Neural cell (in vitro differentiated cells): ENCODE results near the gene SLC10A3. TPM values are rescaled to one million over a fixed set of nuclear protein-coding genes. Genes with fewer than 3 reads are reported as not detected.

Source experiments
- H2AFZ ChIP-seq: fragments of 200-600, 300-800 bp; sonication (generic), shearing (Covaris generic); 2 replicates; pipeline ENCODE4 v1.6.0; 2014; ENCODE audit warnings: low read depth, mild to moderate bottlenecking, antibody characterized with exemption, low read length, moderate library complexity
- H3F3A ChIP-seq: fragments of 200-600 bp; shearing (Covaris generic); 2 replicates; pipeline ENCODE4 v1.6.1; 2016; ENCODE audit warnings: mild to moderate bottlenecking, moderate library complexity, mixed read lengths, antibody characterized with exemption, low read length; ENCODE audit not compliant: insufficient read depth, poor library complexity, severe bottlenecking
- H3K27ac ChIP-seq: fragments of 200-600, 300-800 bp; sonication (generic), shearing (Covaris generic); 2 replicates; pipeline ENCODE4 v1.5.1; 2014; ENCODE audit warnings: mild to moderate bottlenecking, low read length, moderate library complexity
- H3K27me3 ChIP-seq: fragments of 300-800, 200-600 bp; sonication (generic), shearing (Covaris generic); 2 replicates; pipeline ENCODE4 v1.6.0; 2014; ENCODE audit warnings: mild to moderate bottlenecking, low read depth, low read length, moderate library complexity; ENCODE audit not compliant: insufficient read depth
- H3K36me3 ChIP-seq: fragments of 300-800, 200-600 bp; sonication (generic), shearing (Covaris generic); 2 replicates; pipeline ENCODE4 v1.5.1; 2014; ENCODE audit warnings: mild to moderate bottlenecking, antibody characterized with exemption, low read length, moderate library complexity; ENCODE audit not compliant: insufficient read depth
- H3K4me2 ChIP-seq: fragments of 300-800, 200-600 bp; sonication (generic), shearing (Covaris generic); 2 replicates; pipeline ENCODE4 v1.6.0; 2014; ENCODE audit warnings: mild to moderate bottlenecking, low read length
- H3K4me3 ChIP-seq: fragments of 300-800, 200-600 bp; sonication (generic), shearing (Covaris generic); 2 replicates; pipeline ENCODE4 v1.5.1; 2014; ENCODE audit warnings: mild to moderate bottlenecking, low read length, moderate library complexity
- H3K79me2 ChIP-seq: fragments of 200-600 bp; shearing (Covaris generic); replicated peaks from 2 replicates; pipeline ENCODE4 v1.6.0; 2014; ENCODE audit warnings: mild to moderate bottlenecking, low read length, moderate library complexity; ENCODE audit not compliant: insufficient read depth
- H3K9ac ChIP-seq: fragments of 300-800, 200-600 bp; sonication (generic), shearing (Covaris generic); 2 replicates; pipeline ENCODE4 v1.6.1; 2016; ENCODE audit warnings: mild to moderate bottlenecking, low read length, mixed read lengths
- H3K9me2 ChIP-seq: fragments of 200-600 bp; shearing (Covaris generic); 2 replicates; pipeline ENCODE4 v1.6.1; 2016; ENCODE audit warnings: mild to moderate bottlenecking, low read length, mixed read lengths; ENCODE audit not compliant: insufficient read depth
- H3K9me3 ChIP-seq: fragments of 200-600, 300-800 bp; sonication (generic), shearing (Covaris generic); 2 replicates; pipeline ENCODE4 v1.6.1; 2016; ENCODE audit warnings: mild to moderate bottlenecking, mixed run types, low read length, moderate library complexity, mixed read lengths
- H4K20me1 ChIP-seq: fragments of 200-600 bp; shearing (Covaris generic); 2 replicates; pipeline ENCODE4 v1.6.1; 2016; ENCODE audit warnings: mild to moderate bottlenecking, mixed run types; ENCODE audit not compliant: insufficient read depth
- EP300 ChIP-seq: fragments of 450-650 bp; conservative IDR thresholded peaks from 2 replicates; pipeline ENCODE4 v1.6.1; 2014; ENCODE audit warnings: antibody characterized with exemption, mild to moderate bottlenecking, moderate library complexity; ENCODE audit not compliant: poor library complexity, severe bottlenecking
- EZH2 ChIP-seq: fragments of 200-600, 300-800 bp; shearing (Covaris generic), sonication (generic); IDR thresholded peaks from 2 replicates; pipeline ENCODE4 v1.6.1; 2014; ENCODE audit warnings: antibody characterized with exemption, low read length, borderline replicate concordance, mild to moderate bottlenecking; ENCODE audit not compliant: insufficient read depth, poor library complexity, severe bottlenecking
- MXI1 ChIP-seq: fragments of 450-650 bp; conservative IDR thresholded peaks from 2 replicates; pipeline ENCODE4 v1.6.1; 2014; ENCODE audit warnings: antibody characterized with exemption, mild to moderate bottlenecking; ENCODE audit not compliant: poor library complexity, severe bottlenecking
- POLR2AphosphoS5 ChIP-seq: IDR thresholded peaks from 2 replicates; pipeline ENCODE4 v1.6.1; 2012
- RAD21 ChIP-seq: fragments of 450-650 bp; conservative IDR thresholded peaks from 2 replicates; pipeline ENCODE4 v1.6.1; 2014; ENCODE audit warnings: antibody characterized with exemption, mild to moderate bottlenecking, moderate library complexity
- REST ChIP-seq: IDR thresholded peaks from 2 replicates; pipeline ENCODE4 v1.6.1; 2012; ENCODE audit warnings: borderline replicate concordance
- SMC3 ChIP-seq: fragments of 450-650 bp; conservative IDR thresholded peaks from 2 replicates; pipeline ENCODE4 v1.6.1; 2014; ENCODE audit warnings: antibody characterized with exemption, mild to moderate bottlenecking, moderate library complexity; ENCODE audit not compliant: poor library complexity
- TAF1 ChIP-seq: IDR thresholded peaks from 2 replicates; pipeline ENCODE4 v1.6.1; 2012; ENCODE audit warnings: low read depth
- polyA plus RNA-seq: library from polyadenylated mRNA; depleted of rRNA; stranded (reverse); fragments of >200 nt; gene quantifications from 2 replicates; pipeline ENCODE4 v1.2.3, GENCODE V29; 2014
- TF ChIP-seq, protein P1 (sequence below): fragments of 450-650 bp; IDR thresholded peaks from 2 replicates; pipeline ENCODE4 v1.5.1; 2014; ENCODE audit warnings: antibody characterized with exemption, mild to moderate bottlenecking, moderate library complexity; ENCODE audit not compliant: poor library complexity, severe bottlenecking

The SLC10A3 gene
- polyA plus RNA-seq, 1 donor from 2014 or later = 2.7 TPM

GRCh38 chrX:154448484-154448883 lies 41.9 kb downstream of the SLC10A3 start:
- no peaks in the 10 kb centered on the region for H3K27me3 ChIP-seq
- no peaks in the 10 kb centered on the region for H4K20me1 ChIP-seq
- H3F3A ChIP-seq = no peaks in the 10 kb centered on the region
- H3K79me2 ChIP-seq = peaks cover 4% of the 10 kb centered on the region
- H3K36me3 ChIP-seq = no peaks in the 10 kb centered on the region
- H3K4me2 ChIP-seq = no peak overlapping the region
- H3K9me2 ChIP-seq = no peaks in the 10 kb centered on the region
- no peak overlapping the region for H3K9ac ChIP-seq
- no peak overlapping the region for H2AFZ ChIP-seq
- TF ChIP-seq RAD21 (no peak), EP300 (no peak), MXI1 (no peak), TAF1 (no peak), SMC3 (no peak), REST (no peak), POLR2AphosphoS5 (no peak), EZH2 (no peak)
- TF ChIP-seq, protein P1, sequence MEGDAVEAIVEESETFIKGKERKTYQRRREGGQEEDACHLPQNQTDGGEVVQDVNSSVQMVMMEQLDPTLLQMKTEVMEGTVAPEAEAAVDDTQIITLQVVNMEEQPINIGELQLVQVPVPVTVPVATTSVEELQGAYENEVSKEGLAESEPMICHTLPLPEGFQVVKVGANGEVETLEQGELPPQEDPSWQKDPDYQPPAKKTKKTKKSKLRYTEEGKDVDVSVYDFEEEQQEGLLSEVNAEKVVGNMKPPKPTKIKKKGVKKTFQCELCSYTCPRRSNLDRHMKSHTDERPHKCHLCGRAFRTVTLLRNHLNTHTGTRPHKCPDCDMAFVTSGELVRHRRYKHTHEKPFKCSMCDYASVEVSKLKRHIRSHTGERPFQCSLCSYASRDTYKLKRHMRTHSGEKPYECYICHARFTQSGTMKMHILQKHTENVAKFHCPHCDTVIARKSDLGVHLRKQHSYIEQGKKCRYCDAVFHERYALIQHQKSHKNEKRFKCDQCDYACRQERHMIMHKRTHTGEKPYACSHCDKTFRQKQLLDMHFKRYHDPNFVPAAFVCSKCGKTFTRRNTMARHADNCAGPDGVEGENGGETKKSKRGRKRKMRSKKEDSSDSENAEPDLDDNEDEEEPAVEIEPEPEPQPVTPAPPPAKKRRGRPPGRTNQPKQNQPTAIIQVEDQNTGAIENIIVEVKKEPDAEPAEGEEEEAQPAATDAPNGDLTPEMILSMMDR = no peak
- no peak overlapping the region for H3K27ac ChIP-seq
- no peak overlapping the region for H3K4me3 ChIP-seq
- no peaks in the 10 kb centered on the region for H3K9me3 ChIP-seq

- H3K36me3 ChIP-seq = no peaks in the 10 kb centered on the region
Measured at GRCh38 chrX:154446430-154446829, 44.0 kb downstream of the SLC10A3 start.

More at GRCh38 chrX:154446430-154446829, 44.0 kb downstream of the SLC10A3 start:
- Histone ChIP-seq H3K4me2 (no peak overlapping the region), H4K20me1 (no peaks in the 10 kb centered on the region), H3K27me3 (no peaks in the 10 kb centered on the region), H3K4me3 (no peak overlapping the region), H3K9me2 (no peaks in the 10 kb centered on the region), H2AFZ (no peak overlapping the region), H3K9ac (no peak overlapping the region), H3K27ac (no peak overlapping the region), H3K9me3 (no peaks in the 10 kb centered on the region), H3K79me2 (peaks cover 4% of the 10 kb centered on the region), H3F3A (no peaks in the 10 kb centered on the region)
- TF ChIP-seq MXI1 (no peak), POLR2AphosphoS5 (no peak), TAF1 (no peak), SMC3 (no peak), EZH2 (no peak), RAD21 (no peak), REST (no peak), EP300 (no peak)
- TF ChIP-seq, protein P1 = no peak
